Nephron (organoid): ENCODE data around the gene MUC2.

Source experiments
- H3K27ac Mint-ChIP-seq, 3 experiments: 2 replicates each; pipeline ENCODE4 v1.8.0; 2020; ENCODE audit warnings: mixed read lengths in 3 of 3, mild to moderate bottlenecking in 2 of 3, moderate library complexity in 1 of 3
- H3K27me3 Mint-ChIP-seq: 2 replicates; pipeline ENCODE4 v1.8.0; 2021; ENCODE audit warnings: low read depth, mild to moderate bottlenecking, moderate library complexity, mixed read lengths
- H3K36me3 Mint-ChIP-seq: 2 replicates; pipeline ENCODE4 v1.8.0; 2020; ENCODE audit warnings: low read depth, mixed read lengths
- H3K4me1 Mint-ChIP-seq: 2 replicates; pipeline ENCODE4 v1.8.0; 2020; ENCODE audit warnings: mixed read lengths
- H3K4me3 Mint-ChIP-seq, 3 experiments: 2 replicates each; pipeline ENCODE4 v1.8.0; 2020; ENCODE audit warnings: mild to moderate bottlenecking in 3 of 3, mixed read lengths in 3 of 3, moderate library complexity in 2 of 3
- H3K9me3 Mint-ChIP-seq: 2 replicates; pipeline ENCODE4 v1.8.0; 2020; ENCODE audit warnings: mixed read lengths
- TF ChIP-seq, protein P1 (sequence below), 3 experiments: fragments of 200-600 bp; sonication (generic); IDR thresholded peaks; one replicate each; pipeline ENCODE4 v1.5.0; 2021; ENCODE audit warnings: antibody characterized with exemption in 3 of 3; ENCODE audit not compliant: unreplicated experiment in 3 of 3

The MUC2 gene

DNA sequence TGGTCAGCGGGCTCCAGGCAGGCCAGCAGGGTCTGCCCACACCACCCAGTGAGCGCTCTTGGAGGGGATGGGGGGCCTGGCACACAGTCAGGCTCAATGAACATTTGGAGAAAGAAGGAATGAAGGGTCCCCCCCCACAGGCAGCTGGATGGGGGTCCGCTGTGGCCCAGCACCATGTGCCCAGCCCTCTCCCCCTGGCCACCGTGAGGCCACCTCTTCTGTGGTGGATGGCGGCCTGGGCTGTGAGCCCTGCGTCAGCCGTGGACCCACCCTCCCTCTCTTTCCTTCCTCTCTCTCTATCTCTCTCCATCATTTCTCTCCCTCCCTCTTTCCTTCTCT, 48.0 kb downstream of the MUC2 start:
- H3K4me3 Mint-ChIP-seq: no peak overlapping the region
- TF ChIP-seq, protein P1, sequence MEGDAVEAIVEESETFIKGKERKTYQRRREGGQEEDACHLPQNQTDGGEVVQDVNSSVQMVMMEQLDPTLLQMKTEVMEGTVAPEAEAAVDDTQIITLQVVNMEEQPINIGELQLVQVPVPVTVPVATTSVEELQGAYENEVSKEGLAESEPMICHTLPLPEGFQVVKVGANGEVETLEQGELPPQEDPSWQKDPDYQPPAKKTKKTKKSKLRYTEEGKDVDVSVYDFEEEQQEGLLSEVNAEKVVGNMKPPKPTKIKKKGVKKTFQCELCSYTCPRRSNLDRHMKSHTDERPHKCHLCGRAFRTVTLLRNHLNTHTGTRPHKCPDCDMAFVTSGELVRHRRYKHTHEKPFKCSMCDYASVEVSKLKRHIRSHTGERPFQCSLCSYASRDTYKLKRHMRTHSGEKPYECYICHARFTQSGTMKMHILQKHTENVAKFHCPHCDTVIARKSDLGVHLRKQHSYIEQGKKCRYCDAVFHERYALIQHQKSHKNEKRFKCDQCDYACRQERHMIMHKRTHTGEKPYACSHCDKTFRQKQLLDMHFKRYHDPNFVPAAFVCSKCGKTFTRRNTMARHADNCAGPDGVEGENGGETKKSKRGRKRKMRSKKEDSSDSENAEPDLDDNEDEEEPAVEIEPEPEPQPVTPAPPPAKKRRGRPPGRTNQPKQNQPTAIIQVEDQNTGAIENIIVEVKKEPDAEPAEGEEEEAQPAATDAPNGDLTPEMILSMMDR (IDR thresholded peaks at IDR 0.05; ENCODE audit: unreplicated experiment in 3 of 3): no peak
- H3K4me1 Mint-ChIP-seq: no peaks in the 10 kb centered on the region
- H3K36me3 Mint-ChIP-seq: no peaks in the 10 kb centered on the region
- no peaks in the 10 kb centered on the region for H3K9me3 Mint-ChIP-seq
- H3K27ac Mint-ChIP-seq: no peak overlapping the region
- H3K27me3 Mint-ChIP-seq: peaks cover 18% of the 10 kb centered on the region

DNA sequence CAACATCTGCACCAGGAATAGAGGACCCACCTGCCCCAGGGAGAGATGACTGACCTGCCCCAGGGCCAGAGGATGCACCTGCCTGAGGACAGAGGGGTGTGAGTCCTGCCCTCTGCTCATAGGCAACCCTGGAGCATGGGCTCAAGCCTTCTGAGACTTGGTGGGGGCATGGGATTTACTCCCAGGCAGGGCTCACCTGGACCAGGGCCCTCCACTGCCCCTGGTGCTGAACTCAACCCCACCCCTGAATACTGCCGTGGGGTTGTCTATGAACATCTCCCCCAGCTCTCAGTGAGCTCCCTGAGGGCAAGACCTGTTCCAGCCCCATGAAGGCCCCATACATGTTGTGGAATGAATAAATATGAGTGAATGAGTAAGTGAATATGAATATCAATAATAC, 49.3 kb downstream of the MUC2 start:
- TF ChIP-seq, protein P1 (IDR thresholded peaks at IDR 0.05; ENCODE audit: unreplicated experiment in 3 of 3): no peak
- Mint-ChIP-seq H3K36me3 (no peaks in the 10 kb centered on the region), H3K27ac (no peak overlapping the region), H3K27me3 (peaks cover 22% of the 10 kb centered on the region), H3K4me1 (no peaks in the 10 kb centered on the region), H3K9me3 (no peaks in the 10 kb centered on the region), H3K4me3 (no peak overlapping the region)
